Choroid plexus epithelial cell (primary cell): ENCODE measurements around the gene CLEC2D.
"Not testable (repeated sequence)": the region's sequence is repeated elsewhere in the genome, so short reads cannot be mapped to it uniquely, and the experiment has no call there.

Experiments
- DNase-seq: peaks from one replicate; pipeline ENCODE4 v3.0.0-alpha.2; 2010; ENCODE audit warnings: low read depth
- H3K4me3 ChIP-seq: 2 replicates; pipeline ENCODE4 v1.5.1; 2011; ENCODE audit warnings: low read depth, mild to moderate bottlenecking, control low read depth, low read length, moderate library complexity
- CTCF ChIP-seq: conservative IDR thresholded peaks from 2 replicates; pipeline ENCODE4 v1.5.1; 2011; ENCODE audit warnings: low read depth, mild to moderate bottlenecking, control low read depth, inconsistent platforms, low read length, moderate library complexity

The CLEC2D gene

DNA sequence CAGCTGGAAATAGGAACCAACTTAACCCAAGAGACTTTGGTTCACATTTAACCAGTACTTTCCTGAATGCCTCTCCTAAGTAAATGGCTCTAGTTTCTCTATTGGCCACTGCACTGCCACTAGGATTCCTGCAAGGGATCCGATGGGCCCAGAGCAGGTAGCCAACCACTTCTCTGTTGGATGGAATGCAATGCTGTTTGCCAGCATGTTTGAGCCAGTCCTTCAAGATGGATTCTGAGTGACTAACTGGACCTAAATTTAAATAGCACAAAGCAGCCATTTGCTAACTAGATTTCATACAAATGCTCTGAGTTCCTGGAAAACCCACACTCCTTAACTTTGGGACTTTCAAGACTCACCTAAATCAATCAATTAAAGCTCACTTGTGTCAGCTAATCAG, 9.5 kb upstream of the CLEC2D start:
- TF ChIP-seq CTCF = no peak
- no peak for DNase-seq
- H3K4me3 ChIP-seq = no peak overlapping the region

- no peak for DNase-seq
- H3K4me3 ChIP-seq = no peak overlapping the region
- TF ChIP-seq CTCF = no peak
Observed at GRCh38 chr12:9661720-9662119, 7.8 kb upstream of the CLEC2D start.

DNA sequence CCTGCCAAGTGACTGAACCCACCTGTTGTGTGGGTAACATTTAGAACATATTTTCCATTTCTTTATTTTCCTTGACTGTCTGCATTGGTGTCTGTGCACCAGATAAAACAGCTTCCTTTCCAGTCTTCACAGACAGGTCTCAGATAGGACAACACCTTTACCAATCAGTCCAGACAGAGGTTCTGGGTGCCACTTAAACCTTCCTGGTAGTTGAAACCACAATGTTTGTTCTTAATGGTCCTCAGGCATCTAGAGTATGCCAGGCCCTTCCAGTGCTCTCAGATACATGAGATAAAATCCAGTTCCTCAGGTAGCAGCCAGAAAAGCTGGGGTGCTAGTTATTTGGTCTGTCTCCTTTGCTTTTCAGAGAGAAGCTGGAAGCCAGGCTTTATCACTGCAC, 7.0 kb upstream of the CLEC2D start:
- DNase-seq = no peak
- TF ChIP-seq CTCF = no peak
- no peak overlapping the region for H3K4me3 ChIP-seq

DNA sequence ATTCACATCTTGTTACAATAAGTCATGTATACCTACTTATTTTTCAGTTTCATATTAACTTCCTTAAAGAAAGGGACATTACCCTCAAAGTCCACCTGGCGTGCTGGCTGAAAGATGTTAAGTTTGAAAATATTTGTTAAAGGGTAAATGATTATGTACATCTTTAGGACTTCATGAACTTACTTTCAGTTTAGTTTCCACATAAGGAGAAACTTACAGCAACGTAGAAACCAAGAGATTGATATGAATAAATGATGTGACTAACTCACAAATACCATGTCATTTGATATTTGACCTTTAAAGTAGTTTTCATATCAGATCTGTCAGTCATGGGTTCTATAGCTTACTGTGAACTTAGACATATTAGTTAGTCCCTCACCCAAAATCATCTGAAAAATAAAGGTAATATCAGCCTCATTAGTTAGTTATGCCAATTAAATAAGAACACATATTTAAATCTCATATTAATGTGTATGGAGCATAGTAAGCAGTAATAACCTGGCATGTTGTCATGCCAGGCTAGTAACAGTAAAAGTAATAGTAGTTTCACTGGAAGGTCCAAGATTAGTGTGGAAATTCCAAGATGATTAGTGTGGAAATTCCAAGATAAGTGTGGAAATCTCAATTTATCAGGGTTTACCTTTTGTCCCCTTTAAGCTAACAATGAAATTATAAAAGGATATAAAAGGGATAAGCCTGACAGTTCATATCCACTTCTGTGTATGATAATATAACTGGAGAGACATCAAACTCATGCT, 1.9 kb upstream of the CLEC2D start:
- no peak overlapping the region for H3K4me3 ChIP-seq
- DNase-seq = no peak
- no peak for TF ChIP-seq CTCF

- DNase-seq = peak; percentile 72
- H3K4me3 ChIP-seq = no peak overlapping the region
Observed at GRCh38 chr12:9668161-9669018, 1.1 kb upstream of the CLEC2D start.

DNA sequence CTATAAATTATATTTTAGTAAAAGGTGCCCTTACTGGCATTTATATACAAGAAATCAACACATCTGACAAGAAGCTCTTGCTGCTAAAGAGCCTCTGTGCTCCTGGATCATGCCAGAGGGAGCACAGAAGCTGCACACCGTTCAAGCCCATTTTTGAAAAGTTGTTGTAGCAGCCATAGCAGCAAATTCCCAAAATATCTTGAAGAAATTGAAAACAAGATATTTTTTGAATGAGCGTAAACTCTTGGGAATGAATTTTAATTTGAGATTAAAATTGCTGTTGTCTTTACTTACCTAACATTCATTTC, 540 bp upstream of the CLEC2D start:
- no peak for DNase-seq
- no peak for TF ChIP-seq CTCF
- H3K4me3 ChIP-seq = no peak overlapping the region

More at GRCh38 chr12:9668161-9669018, 1.1 kb upstream of the CLEC2D start:
- TF ChIP-seq CTCF = no peak

DNA sequence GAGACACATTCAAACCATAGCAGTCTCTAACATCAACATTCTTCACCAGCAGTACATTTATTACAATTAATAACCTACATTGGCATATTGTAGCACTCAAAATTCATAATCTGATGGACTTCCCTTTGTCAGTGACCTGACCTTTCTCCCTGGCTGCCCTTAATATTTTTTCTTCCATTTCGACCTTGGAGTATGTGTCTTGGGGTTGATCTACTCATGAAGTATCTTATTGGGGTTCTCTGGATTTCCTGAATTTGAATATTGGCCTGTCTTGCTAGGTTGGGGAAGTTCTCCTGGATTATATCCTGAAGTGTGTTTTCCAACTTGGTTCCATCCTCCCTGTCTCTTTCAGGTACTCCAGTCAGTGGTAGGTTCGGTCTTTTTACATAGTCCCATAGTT, 2.8 kb downstream of the CLEC2D start:
- H3K4me3 ChIP-seq, DNase-seq: not testable (repeated sequence)
